MCF 10A (cell line): ENCODE measurements around the gene FFAR1. TPM values are rescaled to one million over a fixed set of nuclear protein-coding genes. Genes with fewer than 3 reads are reported as not detected.

Experiments
- BruUV-seq: library from RNA; stranded (reverse); fragments of 400-500 nt; replicated peaks from 2 replicates; lab custom pipeline; 2021; lab: Mats Ljungman, UMichigan
- CTCF ChIA-PET: fragments of 300-600 bp; sonication (Branson Sonifier 250); formaldehyde crosslinking; extraction: SDS; loops from one replicate; lab custom pipeline; 2021; ENCODE audit warnings: antibody characterized with exemption, inconsistent platforms; lab: Yijun Ruan, JAX
- POLR2A ChIA-PET: fragments of 300-600, 350-650 bp; sonication (Branson Sonifier 250); formaldehyde crosslinking; extraction: SDS; loops from one replicate; lab custom pipeline; 2020; ENCODE audit warnings: antibody characterized with exemption, inconsistent platforms; lab: Yijun Ruan, JAX
- DNase-seq: peaks from one replicate; pipeline ENCODE4 v3.0.0-alpha.2; 2018; ENCODE audit not compliant: unreplicated experiment
- H3K27ac Mint-ChIP-seq: one replicate; pipeline ENCODE4 v1.8.0; 2022; ENCODE audit warnings: mild to moderate bottlenecking, low read depth, mixed read lengths; ENCODE audit not compliant: unreplicated experiment
- H3K27me3 Mint-ChIP-seq: one replicate; pipeline ENCODE4 v1.8.0; 2022; ENCODE audit warnings: mixed read lengths; ENCODE audit not compliant: insufficient read depth, unreplicated experiment
- H3K36me3 Mint-ChIP-seq: one replicate; pipeline ENCODE4 v1.8.0; 2022; ENCODE audit warnings: mild to moderate bottlenecking, moderate library complexity, mixed read lengths; ENCODE audit not compliant: insufficient read depth, unreplicated experiment
- H3K4me1 Mint-ChIP-seq: one replicate; pipeline ENCODE4 v1.8.0; 2022; ENCODE audit warnings: mixed read lengths; ENCODE audit not compliant: insufficient read depth, unreplicated experiment
- H3K4me3 Mint-ChIP-seq: one replicate; pipeline ENCODE4 v1.8.0; 2022; ENCODE audit warnings: mild to moderate bottlenecking, moderate library complexity, mixed read lengths; ENCODE audit not compliant: unreplicated experiment
- H3K9me3 Mint-ChIP-seq: one replicate; pipeline ENCODE4 v1.8.0; 2022; ENCODE audit warnings: mixed read lengths; ENCODE audit not compliant: unreplicated experiment
- CTCF ChIP-seq: fragments of 200-600 bp; IDR thresholded peaks from one replicate; pipeline ENCODE4 v1.8.0; 2022; ENCODE audit warnings: antibody characterized with exemption, mild to moderate bottlenecking; ENCODE audit not compliant: unreplicated experiment
- intact Hi-C: fragments of 100-400 bp; cut with micrococcal nuclease; formaldehyde crosslinking; loops from 2 replicates; pipeline ENCODE4 v1.14.1; 2022
- total RNA-seq: library from RNA; stranded (reverse); gene quantifications from 2 replicates; pipeline ENCODE4 v1.2.3, GENCODE V29; 2022

Gene FFAR1
- total RNA-seq, 1 experiment from 2014 or later, result not detected

- intact Hi-C loops, result no loop called here
- TF ChIP-seq CTCF, result no peak
- no peak for DNase-seq
- BruUV-seq, result no TSS peak
- ChIA-PET CTCF (interaction anchor here (0.6 kb wide), 1 partner anchor 24 kb away, joined by 3 read pairs; no protein-coding TSS in a partner anchor), POLR2A (interaction anchor here (1.1 kb wide), 1 partner anchor 106 kb away, joined by 3 read pairs; no protein-coding TSS in a partner anchor)
- Mint-ChIP-seq H3K27me3 (peaks cover 36% of the 10 kb centered on the region), H3K36me3 (peaks cover 6% of the 10 kb centered on the region), H3K4me1 (no peaks in the 10 kb centered on the region), H3K27ac (no peak overlapping the region), H3K4me3 (no peak overlapping the region), H3K9me3 (no peaks in the 10 kb centered on the region)
These were observed 32.9 kb downstream of the FFAR1 start for GRCh38 chr19:35380450-35381124.

DNA sequence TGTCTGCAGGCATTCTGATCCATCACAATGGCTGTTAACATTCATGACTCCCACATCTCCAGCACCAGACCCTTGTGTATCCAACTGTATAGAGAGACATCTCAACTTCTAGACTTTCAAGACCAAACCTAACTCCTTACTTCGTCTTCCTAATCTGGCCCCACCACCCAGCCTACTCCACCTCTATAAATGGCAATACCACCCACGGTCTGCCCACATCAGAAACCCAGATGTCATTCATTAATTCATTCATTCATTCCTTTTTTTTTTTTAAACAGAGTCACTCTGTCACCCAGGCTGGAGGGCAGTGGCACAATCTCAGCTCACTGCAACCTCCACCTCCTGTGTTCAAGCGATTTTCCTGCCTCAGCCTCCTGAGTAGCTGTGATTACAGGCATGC, 33.6 kb downstream of the FFAR1 start:
- H3K27ac Mint-ChIP-seq, result no peak overlapping the region
- DNase-seq, result no peak
- no TSS peak for BruUV-seq
- H3K36me3 Mint-ChIP-seq, result peaks cover 6% of the 10 kb centered on the region
- CTCF ChIA-PET, result interaction anchor here (0.6 to 0.9 kb wide), 2 partner anchors 25 to 80 kb away, joined by 3 read pairs; no protein-coding TSS in a partner anchor
- TF ChIP-seq CTCF, result no peak
- POLR2A ChIA-PET, result no interaction called here
- intact Hi-C loops, result no loop called here
- H3K4me1 Mint-ChIP-seq, result no peaks in the 10 kb centered on the region
- no peak overlapping the region for H3K4me3 Mint-ChIP-seq
- peaks cover 3% of the 10 kb centered on the region for H3K9me3 Mint-ChIP-seq
- H3K27me3 Mint-ChIP-seq, result peaks cover 29% of the 10 kb centered on the region

- no peak for TF ChIP-seq CTCF
- peaks cover 6% of the 10 kb centered on the region for H3K36me3 Mint-ChIP-seq
- POLR2A ChIA-PET, result no interaction called here
- CTCF ChIA-PET, result interaction anchor here (0.9 kb wide), 1 partner anchor 79 kb away, joined by 3 read pairs; no protein-coding TSS in a partner anchor
- intact Hi-C loops, result no loop called here
- H3K4me3 Mint-ChIP-seq, result no peak overlapping the region
- peaks cover 8% of the 10 kb centered on the region for H3K9me3 Mint-ChIP-seq
- no peak for DNase-seq
- no TSS peak for BruUV-seq
- no peaks in the 10 kb centered on the region for H3K4me1 Mint-ChIP-seq
- no peak overlapping the region for H3K27ac Mint-ChIP-seq
- H3K27me3 Mint-ChIP-seq, result peaks cover 27% of the 10 kb centered on the region
These were observed 34.2 kb downstream of the FFAR1 start for GRCh38 chr19:35381926-35382325.

- Mint-ChIP-seq H3K27ac (no peak overlapping the region), H3K36me3 (peaks cover 6% of the 10 kb centered on the region), H3K9me3 (peaks cover 8% of the 10 kb centered on the region), H3K4me1 (no peaks in the 10 kb centered on the region), H3K27me3 (peaks cover 27% of the 10 kb centered on the region), H3K4me3 (no peak overlapping the region)
- ChIA-PET POLR2A (no interaction called here), CTCF (interaction anchor here (0.6 to 1.6 kb wide), 3 partner anchors 21 to 952 kb away, joined by 3 to 5 read pairs (median 3); no protein-coding TSS in a partner anchor)
- no peak for DNase-seq
- intact Hi-C loops, result no loop called here
- no peak for TF ChIP-seq CTCF
- no TSS peak for BruUV-seq
These were observed 35.8 kb downstream of the FFAR1 start for GRCh38 chr19:35383536-35383935.
